Fibroblast of skin of scalp (primary cell): ENCODE results near the gene PKNOX1.
"Not testable (repeated sequence)": the region's sequence is repeated elsewhere in the genome, so short reads cannot be mapped to it uniquely, and the experiment has no call there.

Experiments
- DNase-seq: peaks from one replicate; pipeline ENCODE4 v3.0.0-alpha.2; 2013

PKNOX1 gene

DNA sequence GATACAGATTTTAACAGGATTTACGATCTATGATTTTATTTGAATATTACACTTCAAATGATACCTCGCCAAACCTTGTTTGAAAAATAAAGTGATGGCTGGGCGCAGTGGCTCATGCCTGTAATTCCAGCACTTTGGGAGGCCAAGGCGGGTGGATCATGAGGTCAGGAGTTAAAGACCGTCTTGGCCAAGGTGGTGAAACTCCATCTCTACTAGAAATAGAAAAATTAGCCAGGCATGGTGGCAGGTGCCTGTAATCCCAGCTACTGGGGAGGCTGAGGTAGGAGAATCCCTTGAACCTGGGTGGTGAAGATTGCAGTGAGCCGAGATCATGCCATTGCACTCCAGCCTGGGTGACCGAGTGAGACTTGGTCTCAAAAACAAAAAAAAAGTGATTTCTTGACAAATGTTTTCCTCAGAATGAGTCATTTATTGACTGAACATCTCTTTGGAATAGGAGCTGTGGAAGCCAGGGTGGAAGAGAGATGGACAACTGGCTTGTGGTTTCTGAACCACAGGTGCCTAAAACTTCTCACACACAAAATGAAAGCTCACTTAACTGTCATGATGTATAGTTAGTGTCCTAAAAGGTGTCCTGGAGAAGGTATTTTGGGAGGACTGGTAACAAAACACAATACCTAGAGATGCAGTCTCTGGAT lies 11.9 kb downstream of the PKNOX1 start:
- no peak for DNase-seq

DNA sequence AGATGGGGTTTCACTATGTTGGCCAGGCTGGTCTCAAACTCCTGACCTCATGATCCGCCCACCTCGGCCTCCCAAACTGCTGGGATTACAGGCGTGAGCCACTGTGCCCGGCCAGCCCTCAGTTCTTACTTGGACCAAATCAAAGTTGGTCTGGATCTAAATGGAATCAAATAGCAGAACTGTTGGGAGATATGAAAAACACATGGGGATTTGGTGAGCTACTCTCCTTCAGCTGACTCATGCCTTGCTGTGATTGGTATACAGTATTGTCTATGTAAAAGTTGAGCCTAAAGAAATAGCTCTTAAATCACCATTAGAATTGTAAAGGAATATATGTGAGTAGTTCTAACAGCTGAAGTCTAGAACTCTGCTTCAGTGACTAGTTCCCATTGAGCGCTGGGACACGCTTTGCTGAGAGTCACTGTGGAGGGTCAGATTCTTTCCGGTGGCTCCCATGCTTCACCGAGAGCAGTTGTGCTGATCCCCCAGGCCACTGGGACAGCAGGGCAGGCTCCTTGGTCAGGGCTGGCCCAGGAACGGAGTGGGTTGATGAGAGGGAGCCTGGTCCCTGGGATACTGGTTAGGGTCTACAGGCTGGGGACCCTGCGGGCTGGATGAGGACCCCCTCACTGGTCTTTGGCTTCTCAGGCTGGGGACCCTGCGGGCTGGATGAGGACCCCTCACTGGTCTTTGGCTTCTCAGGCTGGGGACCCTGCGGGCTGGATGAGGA lies 14.0 kb downstream of the PKNOX1 start:
- DNase-seq: peak; percentile 70

- not testable (repeated sequence) for DNase-seq
These were observed 15.0 kb downstream of the PKNOX1 start for GRCh38 chr21:42989370-42989769.

GRCh38 chr21:42989816-42990650 lies 15.7 kb downstream of the PKNOX1 start:
- DNase-seq: peak; percentile 40

DNA sequence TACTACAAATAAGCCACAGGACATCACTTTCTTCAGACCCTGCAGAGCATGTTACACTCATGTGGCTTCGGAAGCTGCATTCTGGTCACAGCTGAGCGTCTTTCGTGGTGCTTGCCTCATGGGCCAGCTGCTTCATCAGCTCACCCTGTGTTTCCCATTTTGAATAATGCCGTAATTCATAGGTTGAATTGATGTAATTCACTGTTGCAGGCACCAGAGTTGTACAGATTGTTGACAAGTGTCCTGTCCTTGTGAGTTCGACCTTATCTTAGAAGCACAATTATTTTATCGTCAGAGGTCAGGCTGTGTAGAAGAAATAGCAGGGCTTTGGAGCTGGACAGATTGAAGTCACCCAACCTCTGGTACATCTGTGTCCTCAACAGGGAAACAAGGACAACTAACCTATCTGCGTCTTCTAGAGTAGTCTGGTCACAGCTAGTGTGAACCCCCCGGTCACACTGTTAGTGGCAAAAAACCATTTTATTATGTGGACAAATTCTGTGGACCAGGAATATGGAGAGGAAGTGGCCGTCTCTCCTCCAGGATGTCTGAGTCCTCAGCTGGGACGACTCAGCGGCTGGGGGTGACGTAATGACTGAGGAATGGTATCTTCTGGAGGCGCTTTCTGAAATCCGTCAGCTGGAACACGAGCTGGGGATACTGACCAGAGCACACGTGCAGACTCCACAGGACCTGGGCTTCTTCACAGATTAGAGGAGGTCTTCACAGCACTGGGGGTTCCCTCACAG lies 17.8 kb downstream of the PKNOX1 start:
- DNase-seq: peak; percentile 87

GRCh38 chr21:42993051-42993712 lies 18.8 kb downstream of the PKNOX1 start:
- no peak for DNase-seq

GRCh38 chr21:42997053-42997452 lies 22.7 kb downstream of the PKNOX1 start:
- peak; percentile 92 for DNase-seq

DNA sequence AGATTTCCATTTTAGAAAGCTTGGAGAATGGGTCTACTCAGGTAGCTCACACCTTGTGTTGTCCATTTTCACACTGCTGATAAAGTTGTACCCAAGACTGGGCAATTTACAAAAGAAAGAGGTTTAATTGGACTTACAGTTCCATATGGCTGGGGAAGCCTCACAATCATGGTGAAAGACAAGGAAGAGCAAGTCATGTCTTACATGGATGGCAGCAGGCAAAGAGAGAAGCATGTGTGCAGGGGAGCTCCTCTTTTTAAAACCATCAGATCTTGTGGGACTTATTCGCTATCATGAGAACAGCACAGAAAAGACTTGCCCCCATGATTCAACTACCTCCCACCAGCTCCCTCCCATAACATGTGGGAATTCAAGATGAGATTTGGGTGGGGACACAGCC lies 23.6 kb downstream of the PKNOX1 start:
- not testable (repeated sequence) for DNase-seq

DNA sequence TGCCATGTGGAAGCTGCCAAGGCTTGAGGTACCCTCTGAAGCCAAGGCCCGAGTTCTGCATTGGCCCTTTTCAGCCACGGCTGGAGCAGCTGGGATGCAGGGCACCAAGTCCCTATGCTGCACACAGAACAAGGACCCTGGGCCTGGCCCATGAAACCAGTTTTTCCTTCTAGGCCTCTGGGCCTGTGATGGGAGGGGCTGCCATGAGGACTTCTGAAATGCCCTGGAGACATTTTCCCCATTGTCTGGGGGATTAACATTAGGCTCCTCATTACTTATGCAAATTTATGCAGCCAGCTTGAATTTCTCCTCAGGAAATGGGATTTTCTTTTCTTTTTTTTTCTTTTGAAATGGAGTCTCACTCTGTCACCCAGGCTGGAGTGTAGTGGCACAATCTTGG lies 24.8 kb downstream of the PKNOX1 start:
- not testable (repeated sequence) for DNase-seq

DNA sequence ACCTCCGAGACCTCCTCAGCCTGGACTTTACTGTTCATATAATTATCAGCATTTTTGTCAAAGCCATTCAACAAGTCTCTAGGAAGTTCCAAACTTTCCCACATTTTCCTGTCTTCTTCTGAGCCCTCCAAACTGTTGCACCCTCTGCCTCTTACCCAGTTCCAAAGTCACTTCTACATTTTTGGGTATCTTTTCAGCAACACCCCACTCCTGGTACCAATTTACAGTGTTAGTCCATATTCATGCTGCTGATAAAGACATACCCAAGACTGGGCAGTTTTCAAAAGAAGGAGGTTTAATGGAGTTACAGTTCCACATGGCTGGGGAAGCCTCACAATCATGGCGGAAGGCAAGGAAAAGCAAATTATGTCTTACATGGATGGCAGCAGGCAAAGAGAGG lies 25.7 kb downstream of the PKNOX1 start:
- not testable (repeated sequence) for DNase-seq

GRCh38 chr21:43001316-43001715 lies 27.0 kb downstream of the PKNOX1 start:
- DNase-seq: no peak

GRCh38 chr21:43004926-43005325 lies 30.6 kb downstream of the PKNOX1 start:
- no peak for DNase-seq

- no peak for DNase-seq
These were observed 31.3 kb downstream of the PKNOX1 start for GRCh38 chr21:43005635-43006034.

DNA sequence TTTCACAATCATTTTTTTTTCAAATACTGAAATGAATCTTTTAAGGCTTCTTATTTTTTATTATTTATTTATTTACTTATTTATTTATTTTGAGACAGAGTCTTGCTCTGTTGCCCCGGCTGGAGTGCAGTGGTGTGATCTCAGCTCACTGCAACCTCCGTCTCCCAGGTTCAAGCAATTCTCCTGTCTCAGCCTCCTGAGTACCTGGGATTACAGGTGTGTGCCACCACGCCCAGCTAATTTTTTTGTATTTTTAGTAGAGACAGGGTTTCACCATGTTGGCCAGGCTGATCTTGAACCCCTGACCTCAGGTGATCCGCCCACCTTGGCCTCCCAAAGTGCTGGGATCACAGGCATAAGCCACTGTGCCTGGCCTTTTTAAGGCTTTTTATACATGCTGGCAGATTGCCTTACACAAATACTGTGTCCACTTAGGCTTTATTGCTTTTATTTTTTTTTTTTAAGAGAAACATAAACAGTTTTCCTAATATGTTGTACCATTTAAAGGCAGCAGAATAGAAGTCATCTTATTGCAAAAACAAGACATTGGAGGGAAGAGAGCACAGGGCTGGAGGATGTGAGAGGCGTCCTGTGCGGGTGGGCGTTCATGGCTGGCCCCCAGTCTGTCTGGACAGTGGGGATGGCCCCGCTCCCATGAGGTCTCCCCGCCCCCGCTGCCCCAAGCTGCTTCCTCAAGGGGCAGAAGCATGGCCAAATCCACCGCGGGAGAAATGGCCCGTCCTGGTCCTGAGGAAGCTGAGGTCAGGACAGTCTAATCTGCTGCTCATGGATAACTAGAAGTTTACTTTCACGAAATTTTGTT lies 31.9 kb downstream of the PKNOX1 start:
- not testable (repeated sequence) for DNase-seq

GRCh38 chr21:43006874-43007208 lies 32.5 kb downstream of the PKNOX1 start:
- no peak for DNase-seq

GRCh38 chr21:43012596-43012995 lies 38.2 kb downstream of the PKNOX1 start:
- DNase-seq: no peak

DNA sequence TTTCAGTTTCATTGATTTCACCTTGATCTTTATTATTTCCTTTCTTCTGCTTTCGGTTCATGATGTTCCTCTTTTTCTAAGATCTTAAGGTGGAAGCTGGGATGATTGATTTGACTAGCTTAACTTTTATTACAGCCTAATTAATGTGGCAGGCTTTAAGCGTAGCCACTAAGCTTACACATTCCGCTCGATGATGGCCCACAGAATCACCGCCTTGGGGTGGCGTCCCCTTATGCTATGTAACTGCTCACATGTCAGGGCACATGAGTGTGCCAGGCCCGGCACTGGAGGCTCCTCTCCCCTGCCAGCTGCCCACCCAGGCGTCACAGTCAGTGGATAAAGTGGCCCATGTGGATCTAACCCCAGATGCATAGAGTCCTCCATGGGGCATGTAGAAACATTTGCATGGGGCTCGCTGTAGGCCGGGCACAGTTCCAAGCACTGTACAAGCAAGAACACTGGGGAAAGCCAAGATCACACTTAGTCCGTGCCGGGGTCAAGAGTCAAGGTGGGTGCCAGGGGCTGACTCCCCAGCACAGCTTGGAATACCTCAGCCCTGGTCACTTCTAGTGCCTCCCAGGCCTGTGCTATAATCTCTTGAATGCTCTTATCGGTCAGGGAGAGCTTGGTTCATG lies 41.7 kb downstream of the PKNOX1 start:
- no peak for DNase-seq

GRCh38 chr21:43016728-43017127 lies 42.4 kb downstream of the PKNOX1 start:
- DNase-seq: no peak

DNA sequence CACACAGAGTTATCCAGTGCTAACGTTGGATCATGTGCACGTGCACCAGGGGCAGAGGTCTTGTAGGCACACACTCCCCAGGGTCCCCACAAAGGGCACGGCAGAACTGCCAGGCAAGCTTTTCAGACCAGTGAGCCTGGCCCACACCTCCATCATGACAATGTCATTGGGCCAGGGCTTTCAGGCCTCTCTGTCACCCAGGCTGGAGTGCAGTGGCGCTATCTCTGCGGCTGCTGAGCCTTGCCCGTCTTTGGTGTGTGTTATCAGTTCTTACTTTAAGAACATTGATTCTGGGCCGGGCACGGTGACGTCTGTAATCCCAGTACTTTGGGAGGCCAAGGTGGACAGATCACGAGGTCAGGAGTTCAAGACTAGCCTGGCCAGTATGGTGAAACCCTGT lies 44.2 kb downstream of the PKNOX1 start:
- DNase-seq: no peak

DNA sequence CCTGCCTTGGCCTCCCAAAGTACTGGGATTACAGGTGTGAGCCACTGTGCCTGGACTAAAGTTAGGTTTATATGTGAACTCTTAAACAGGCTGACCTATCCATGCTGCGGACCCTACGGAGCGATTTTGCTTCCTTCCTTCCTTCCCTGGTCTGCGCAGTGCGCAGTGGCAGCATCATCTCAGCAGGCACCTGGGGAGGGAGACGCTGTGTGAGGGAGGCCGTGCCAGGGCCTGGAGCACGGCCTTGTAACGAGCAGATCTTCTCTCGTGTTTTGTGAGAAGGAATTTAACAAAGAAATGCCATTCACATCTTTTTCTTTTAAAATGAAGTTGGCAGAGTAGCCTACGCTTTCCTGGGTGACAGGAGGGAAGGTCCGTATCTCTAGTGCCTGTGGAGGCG lies 45.8 kb downstream of the PKNOX1 start:
- DNase-seq: no peak

- DNase-seq: no peak
These were observed 46.4 kb downstream of the PKNOX1 start for GRCh38 chr21:43020771-43021170.
